ENCODE data around the gene HAO2.

- TF ChIP-seq YY1 (IDR thresholded peaks at IDR 0.05; ENCODE audit: insufficient read depth, insufficient read length) (no peak), ZNF274 (IDR thresholded peaks at IDR 0.05; ENCODE audit: low read depth, low read length) (no peak), SUZ12 (IDR thresholded peaks at IDR 0.05; ENCODE audit: extremely low read depth, insufficient read depth, insufficient read length) (no peak)
Observed at GRCh38 chr1:119397986-119398385, 29.4 kb downstream of the HAO2 start.
